HG02840 (cell line): ENCODE data around the gene GPR142.

Experiments used
- ATAC-seq: cut with Tn5 transposase; IDR thresholded peaks from one replicate; pipeline ENCODE4 v1.9.1; 2021; ENCODE audit warnings: mild to moderate bottlenecking, moderate library complexity, moderate number of reproducible peaks; ENCODE audit not compliant: unreplicated experiment, low FRiP score

Gene GPR142

GRCh38 chr17:74368341-74369081 is 1.2 kb downstream of the GPR142 start:
- no peak for ATAC-seq

GRCh38 chr17:74369221-74369620 is 1.9 kb downstream of the GPR142 start:
- no peak for ATAC-seq

GRCh38 chr17:74369665-74370490 is 2.6 kb downstream of the GPR142 start:
- no peak for ATAC-seq

DNA sequence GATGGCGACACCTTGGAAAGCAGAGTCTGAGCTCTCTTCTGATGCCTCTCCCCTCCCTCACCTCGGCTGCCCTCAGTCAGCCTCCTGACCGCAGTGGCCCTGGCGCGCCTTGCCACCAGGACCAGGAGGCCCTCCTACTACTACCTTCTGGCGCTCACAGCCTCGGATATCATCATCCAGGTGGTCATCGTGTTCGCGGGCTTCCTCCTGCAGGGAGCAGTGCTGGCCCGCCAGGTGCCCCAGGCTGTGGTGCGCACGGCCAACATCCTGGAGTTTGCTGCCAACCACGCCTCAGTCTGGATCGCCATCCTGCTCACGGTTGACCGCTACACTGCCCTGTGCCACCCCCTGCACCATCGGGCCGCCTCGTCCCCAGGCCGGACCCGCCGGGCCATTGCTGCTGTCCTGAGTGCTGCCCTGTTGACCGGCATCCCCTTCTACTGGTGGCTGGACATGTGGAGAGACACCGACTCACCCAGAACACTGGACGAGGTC is 4.4 kb downstream of the GPR142 start:
- no peak for ATAC-seq

DNA sequence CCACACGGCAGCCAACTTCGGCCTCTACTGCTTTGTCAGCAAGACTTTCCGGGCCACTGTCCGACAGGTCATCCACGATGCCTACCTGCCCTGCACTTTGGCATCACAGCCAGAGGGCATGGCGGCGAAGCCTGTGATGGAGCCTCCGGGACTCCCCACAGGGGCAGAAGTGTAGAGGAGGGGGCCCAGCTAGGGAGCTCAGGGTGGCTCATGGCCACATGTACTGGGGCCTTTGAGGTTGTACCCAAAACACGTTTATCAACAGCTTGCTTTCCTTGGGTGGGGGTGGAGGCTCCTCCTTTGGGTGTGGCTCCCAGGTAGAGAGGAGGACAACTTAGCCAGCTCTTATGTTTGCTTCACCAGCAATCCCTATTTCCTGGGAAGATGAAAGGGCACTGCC is 5.1 kb downstream of the GPR142 start:
- no peak for ATAC-seq

- ATAC-seq = no peak
Measured at GRCh38 chr17:74373838-74374606, 6.7 kb downstream of the GPR142 start.

DNA sequence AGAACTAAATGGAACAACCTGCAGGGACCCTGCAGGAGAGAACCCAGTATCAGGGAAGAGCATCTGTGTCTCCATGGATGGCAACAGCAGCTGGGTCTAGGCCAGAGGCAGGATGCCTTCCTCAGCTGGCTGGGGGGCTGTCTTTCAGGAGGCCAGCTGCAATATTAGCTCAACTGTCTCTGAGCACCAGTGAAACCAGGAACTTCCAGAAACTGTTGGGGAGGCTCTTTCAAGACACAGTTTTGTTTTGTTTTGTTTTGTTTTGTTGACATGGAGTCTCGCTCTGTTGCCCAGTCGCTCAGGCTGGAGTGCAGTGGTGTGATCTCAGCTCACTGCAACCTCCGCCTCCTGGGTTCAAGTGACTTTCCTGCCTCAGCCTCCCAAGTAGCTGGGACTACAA is 7.6 kb downstream of the GPR142 start:
- ATAC-seq = no peak

GRCh38 chr17:74379495-74380085 is 12.3 kb downstream of the GPR142 start:
- ATAC-seq = no peak

- ATAC-seq = no peak
Measured at GRCh38 chr17:74380086-74380958, 13.0 kb downstream of the GPR142 start.

- no peak for ATAC-seq
Measured at GRCh38 chr17:74380959-74381808, 13.9 kb downstream of the GPR142 start.

DNA sequence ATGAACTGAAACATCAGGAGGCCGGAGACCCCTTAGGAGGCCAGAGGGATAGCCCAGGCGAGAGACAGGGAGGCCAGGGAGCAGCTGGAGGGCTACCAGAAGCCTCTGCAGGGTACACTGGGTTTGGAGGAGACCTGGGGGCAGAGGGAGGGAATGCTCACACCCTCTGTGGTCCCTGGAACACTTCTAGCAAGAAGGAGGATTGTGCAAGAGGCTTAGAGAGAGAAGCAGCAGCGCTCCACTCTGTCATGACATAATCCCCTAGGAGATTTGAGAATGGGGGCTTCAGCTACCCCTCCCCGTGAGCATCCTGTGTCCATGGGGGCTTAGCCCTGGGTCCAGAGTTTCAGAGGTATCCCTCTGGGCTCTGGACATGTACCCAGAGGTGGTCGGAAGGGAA is 15.8 kb downstream of the GPR142 start:
- ATAC-seq = no peak

DNA sequence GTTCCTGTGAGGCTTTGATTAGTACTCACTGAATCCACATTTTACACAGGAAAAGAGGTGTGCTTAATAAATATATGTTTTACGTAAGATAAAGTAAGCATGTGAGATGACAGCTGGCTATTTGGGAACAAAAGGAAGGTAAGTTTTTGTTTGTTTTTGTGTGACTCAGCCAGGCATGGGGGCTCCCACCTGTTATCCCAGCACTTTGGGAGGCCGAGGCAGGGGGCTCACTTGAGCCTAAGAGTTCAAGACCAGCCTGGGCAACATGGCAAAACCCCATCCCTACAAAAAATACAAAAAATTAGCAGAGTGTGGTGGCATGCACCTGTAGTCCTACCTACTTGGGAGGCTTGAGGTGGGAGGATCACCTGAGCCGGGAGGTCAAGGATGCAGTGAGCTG is 17.9 kb downstream of the GPR142 start:
- ATAC-seq = no peak

DNA sequence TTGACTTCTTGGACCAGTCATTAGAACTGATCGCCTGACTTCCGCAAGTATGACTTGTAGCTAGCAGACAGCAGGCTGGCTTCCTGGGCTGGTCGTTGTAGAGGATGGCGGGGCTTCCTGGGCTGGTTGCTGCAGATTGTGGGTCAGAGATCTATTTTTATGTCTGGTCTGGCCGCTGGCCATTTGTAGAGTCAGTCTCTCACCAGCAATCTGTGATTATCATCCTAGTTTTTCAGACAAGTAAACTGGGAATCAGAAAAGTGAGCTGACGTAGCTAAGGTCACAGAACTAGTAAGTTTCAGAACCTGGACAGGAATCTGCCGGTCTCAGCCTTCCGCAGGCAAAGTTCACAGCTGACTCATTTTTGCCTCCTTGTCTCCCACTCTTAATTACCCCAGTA is 19.1 kb downstream of the GPR142 start:
- no peak for ATAC-seq

DNA sequence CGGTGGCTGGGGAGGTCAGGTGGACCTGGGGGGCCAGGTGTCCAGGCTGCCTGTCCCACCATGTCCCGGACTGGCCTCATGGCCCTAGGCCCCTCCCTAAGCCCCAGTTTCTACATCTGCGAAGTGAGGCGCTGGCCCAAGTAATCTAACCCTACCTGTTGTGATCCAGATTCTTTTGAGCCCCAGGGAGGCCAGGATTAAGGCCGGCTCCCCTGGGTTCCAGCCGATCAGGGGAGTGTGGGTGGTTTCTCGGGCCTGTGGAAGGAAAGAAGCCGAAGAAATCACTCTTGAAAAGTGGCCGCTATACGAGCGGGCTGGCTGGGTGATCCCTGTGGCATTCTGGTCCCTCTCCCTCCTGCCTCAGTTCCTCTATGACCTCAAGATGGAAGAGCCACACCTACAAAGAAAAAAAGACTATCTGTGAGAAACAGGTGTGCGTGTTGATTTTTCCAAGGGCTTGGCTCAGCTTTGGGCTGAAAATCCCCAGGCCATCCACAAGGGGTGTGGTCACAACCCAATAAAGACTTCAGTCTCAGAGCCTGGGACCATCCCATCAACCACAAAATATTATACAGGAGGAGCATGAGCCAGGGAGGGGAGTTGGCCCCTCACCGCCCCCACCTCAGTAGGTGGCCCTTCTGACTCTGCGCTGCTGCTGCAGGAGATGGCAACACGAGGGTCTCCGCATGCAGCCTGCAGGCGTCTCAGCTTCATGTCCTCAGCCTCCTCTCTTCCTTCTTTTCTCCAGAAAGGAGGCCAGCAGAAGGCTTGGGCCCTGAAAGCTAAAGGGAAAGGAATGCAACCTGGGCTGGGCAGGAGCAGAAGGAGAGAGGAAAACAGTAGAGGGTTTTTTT is 20.3 kb downstream of the GPR142 start:
- no peak for ATAC-seq

DNA sequence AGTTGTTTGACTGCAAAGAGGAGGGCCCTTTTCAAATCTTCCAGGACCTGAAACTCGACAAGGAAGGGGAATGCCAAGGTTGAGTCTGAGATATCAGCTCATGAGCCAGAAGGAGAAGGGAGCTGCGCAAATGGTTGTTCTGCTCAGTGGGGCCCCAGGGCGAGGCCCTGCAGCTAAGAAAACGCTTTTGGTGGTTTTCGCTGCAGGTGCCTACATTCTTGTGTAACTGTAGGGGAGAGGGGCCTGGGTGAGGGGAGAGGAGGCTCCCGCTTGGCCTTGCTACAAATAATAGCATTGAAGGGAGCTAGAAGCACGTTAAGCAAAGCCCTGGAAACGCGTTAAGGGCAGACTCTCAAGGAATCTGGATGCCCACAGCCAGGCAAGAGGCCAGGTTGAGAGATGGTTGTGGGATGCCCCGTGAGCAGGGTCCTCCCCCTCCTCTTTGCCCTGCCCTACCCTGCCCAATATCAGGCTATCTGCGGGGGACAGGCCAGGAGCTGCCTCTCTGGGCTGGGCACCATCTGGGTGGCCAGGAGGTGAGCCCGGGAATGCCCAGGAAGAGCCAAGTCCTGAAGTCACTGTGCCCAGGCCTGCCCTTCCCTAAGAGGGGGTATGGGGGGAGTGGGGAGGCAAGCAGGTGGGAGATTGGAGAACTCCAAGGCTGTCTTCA is 21.9 kb downstream of the GPR142 start:
- no peak for ATAC-seq

- no peak for ATAC-seq
Measured at GRCh38 chr17:74389937-74390679, 22.8 kb downstream of the GPR142 start.
